WI38 (cell line): ENCODE data around the gene C4BPA.

ENCODE experiments used
- H3K4me3 ChIP-seq: 2 replicates; pipeline ENCODE4 v1.5.1; 2011; ENCODE audit warnings: low read depth, mild to moderate bottlenecking, control low read depth, low read length
- CTCF ChIP-seq: IDR thresholded peaks from 2 replicates; pipeline ENCODE4 v1.5.1; 2012; ENCODE audit warnings: low read depth, mild to moderate bottlenecking, control low read depth, low read length

C4BPA gene

GRCh38 chr1:207112616-207113296, 8.7 kb downstream of the C4BPA start:
- no peak overlapping the region for H3K4me3 ChIP-seq
- TF ChIP-seq CTCF, result no peak

- no peak overlapping the region for H3K4me3 ChIP-seq
- no peak for TF ChIP-seq CTCF
Measured at GRCh38 chr1:207115269-207115668, 11.2 kb downstream of the C4BPA start.

- TF ChIP-seq CTCF, result no peak
- no peak overlapping the region for H3K4me3 ChIP-seq
Measured at GRCh38 chr1:207124389-207124788, 20.4 kb downstream of the C4BPA start.

- no peak overlapping the region for H3K4me3 ChIP-seq
- no peak for TF ChIP-seq CTCF
Measured at GRCh38 chr1:207128336-207128921, 24.4 kb downstream of the C4BPA start.

- no peak for TF ChIP-seq CTCF
- H3K4me3 ChIP-seq, result no peak overlapping the region
Measured at GRCh38 chr1:207129053-207129452, 25.0 kb downstream of the C4BPA start.

GRCh38 chr1:207130252-207131036, 26.4 kb downstream of the C4BPA start:
- H3K4me3 ChIP-seq, result no peak overlapping the region
- TF ChIP-seq CTCF, result no peak

- no peak overlapping the region for H3K4me3 ChIP-seq
- no peak for TF ChIP-seq CTCF
Measured at GRCh38 chr1:207131163-207131562, 27.1 kb downstream of the C4BPA start.
